Stimulated activated memory B cell treated with anti-CD40 and anti-IgM and Interleukin-4, amounts not matched to agents 10 μg/mL and 1 μg/mL and 100 μg/mL, for 72 hours (primary cell): ENCODE results near the gene NMB.
A peak's percentile ranks its signal among the peaks of the same experiment; 100 is the strongest.
"Not testable (repeated sequence)": the region's sequence is repeated elsewhere in the genome, so short reads cannot be mapped to it uniquely, and the experiment has no call there.

ENCODE experiments used
- ATAC-seq: fragments of 150-1000 bp; cut with Tn5 transposase; 2 replicates; pipeline ENCODE4 v1.10.0; 2021
- H3K27ac Mint-ChIP-seq: one replicate; pipeline ENCODE4 v1.8.0; 2022; ENCODE audit warnings: mild to moderate bottlenecking, mixed read lengths
- H3K27me3 Mint-ChIP-seq: one replicate; pipeline ENCODE4 v1.8.0; 2022; ENCODE audit warnings: mixed read lengths
- H3K36me3 Mint-ChIP-seq: one replicate; pipeline ENCODE4 v1.8.0; 2022; ENCODE audit warnings: mixed read lengths
- H3K4me1 Mint-ChIP-seq: one replicate; pipeline ENCODE4 v1.8.0; 2022; ENCODE audit warnings: mixed read lengths
- H3K4me3 Mint-ChIP-seq: one replicate; pipeline ENCODE4 v1.8.0; 2022; ENCODE audit warnings: mild to moderate bottlenecking, moderate library complexity, mixed read lengths
- H3K9me3 Mint-ChIP-seq: one replicate; pipeline ENCODE4 v1.8.0; 2022; ENCODE audit warnings: mixed read lengths

The NMB gene

GRCh38 chr15:84642640-84643039, 15.4 kb downstream of the NMB start:
- not testable (repeated sequence) for H3K4me1 Mint-ChIP-seq, H3K4me3 Mint-ChIP-seq, H3K9me3 Mint-ChIP-seq, ATAC-seq, H3K27ac Mint-ChIP-seq, H3K27me3 Mint-ChIP-seq
- H3K36me3 Mint-ChIP-seq, result peaks cover 45% of the 10 kb centered on the region

GRCh38 chr15:84641871-84642270, 16.1 kb downstream of the NMB start:
- H3K27ac Mint-ChIP-seq, H3K4me3 Mint-ChIP-seq, H3K4me1 Mint-ChIP-seq, H3K9me3 Mint-ChIP-seq, H3K27me3 Mint-ChIP-seq, ATAC-seq: not testable (repeated sequence)
- peaks cover 41% of the 10 kb centered on the region for H3K36me3 Mint-ChIP-seq

- Mint-ChIP-seq H3K9me3 (no peaks in the 10 kb centered on the region), H3K4me3 (no peak overlapping the region), H3K27ac (no peak overlapping the region), H3K36me3 (peaks cover 23% of the 10 kb centered on the region), H3K4me1 (peaks cover 22% of the 10 kb centered on the region), H3K27me3 (no peaks in the 10 kb centered on the region)
- ATAC-seq, result no peak
Observed at GRCh38 chr15:84638103-84638502, 19.9 kb downstream of the NMB start.

- no peak for ATAC-seq
- peaks cover 48% of the 10 kb centered on the region for H3K4me1 Mint-ChIP-seq
- H3K36me3 Mint-ChIP-seq, result peaks cover 20% of the 10 kb centered on the region
- no peaks in the 10 kb centered on the region for H3K9me3 Mint-ChIP-seq
- H3K27me3 Mint-ChIP-seq, result no peaks in the 10 kb centered on the region
- H3K4me3 Mint-ChIP-seq, result peak overlapping the region; percentile 92
- peak overlapping the region; percentile 65 for H3K27ac Mint-ChIP-seq
Observed at GRCh38 chr15:84634228-84634837, 23.7 kb downstream of the NMB start.

GRCh38 chr15:84633311-84634227, 24.4 kb downstream of the NMB start:
- Mint-ChIP-seq H3K36me3 (peaks cover 16% of the 10 kb centered on the region), H3K4me3 (peak overlapping the region; percentile 92), H3K9me3 (no peaks in the 10 kb centered on the region), H3K27me3 (no peaks in the 10 kb centered on the region), H3K27ac (peak overlapping the region; percentile 65), H3K4me1 (peaks cover 49% of the 10 kb centered on the region)
- ATAC-seq, result peak; percentile 80

GRCh38 chr15:84631706-84632272, 26.2 kb downstream of the NMB start:
- Mint-ChIP-seq H3K27ac (peak overlapping the region; percentile 94), H3K27me3 (no peaks in the 10 kb centered on the region), H3K4me1 (peaks cover 44% of the 10 kb centered on the region), H3K9me3 (no peaks in the 10 kb centered on the region), H3K4me3 (peak overlapping the region; percentile 92), H3K36me3 (peaks cover 8% of the 10 kb centered on the region)
- ATAC-seq, result no peak

GRCh38 chr15:84629033-84629432, 29.0 kb downstream of the NMB start:
- no peak for ATAC-seq
- Mint-ChIP-seq H3K9me3 (no peaks in the 10 kb centered on the region), H3K27me3 (no peaks in the 10 kb centered on the region), H3K27ac (peak overlapping the region; percentile 94), H3K4me1 (peaks cover 27% of the 10 kb centered on the region), H3K36me3 (peaks cover 17% of the 10 kb centered on the region), H3K4me3 (no peak overlapping the region)

- peaks cover 9% of the 10 kb centered on the region for H3K9me3 Mint-ChIP-seq
- H3K4me1 Mint-ChIP-seq, result peaks cover 9% of the 10 kb centered on the region
- H3K4me3 Mint-ChIP-seq, result no peak overlapping the region
- no peaks in the 10 kb centered on the region for H3K27me3 Mint-ChIP-seq
- ATAC-seq, result no peak
- H3K36me3 Mint-ChIP-seq, result peaks cover 53% of the 10 kb centered on the region
- no peak overlapping the region for H3K27ac Mint-ChIP-seq
Observed at GRCh38 chr15:84625123-84625522, 32.9 kb downstream of the NMB start.

GRCh38 chr15:84624359-84624758, 33.6 kb downstream of the NMB start:
- peaks cover 9% of the 10 kb centered on the region for H3K9me3 Mint-ChIP-seq
- no peaks in the 10 kb centered on the region for H3K27me3 Mint-ChIP-seq
- no peak for ATAC-seq
- H3K27ac Mint-ChIP-seq, result peak overlapping the region; percentile 4
- H3K4me1 Mint-ChIP-seq, result peaks cover 1% of the 10 kb centered on the region
- peaks cover 60% of the 10 kb centered on the region for H3K36me3 Mint-ChIP-seq
- H3K4me3 Mint-ChIP-seq, result no peak overlapping the region

GRCh38 chr15:84621358-84621979, 36.5 kb downstream of the NMB start:
- Mint-ChIP-seq H3K27ac (no peak overlapping the region), H3K36me3 (peaks cover 69% of the 10 kb centered on the region)

GRCh38 chr15:84620626-84621025, 37.4 kb downstream of the NMB start:
- no peak for ATAC-seq
- H3K4me3 Mint-ChIP-seq, result no peak overlapping the region
- no peak overlapping the region for H3K27ac Mint-ChIP-seq
- peaks cover 9% of the 10 kb centered on the region for H3K9me3 Mint-ChIP-seq
- H3K4me1 Mint-ChIP-seq, result peaks cover 6% of the 10 kb centered on the region
- H3K36me3 Mint-ChIP-seq, result peaks cover 70% of the 10 kb centered on the region
- H3K27me3 Mint-ChIP-seq, result no peaks in the 10 kb centered on the region

More at GRCh38 chr15:84621358-84621979, 36.5 kb downstream of the NMB start:
- H3K4me3 Mint-ChIP-seq, result no peak overlapping the region
- H3K9me3 Mint-ChIP-seq, result peaks cover 9% of the 10 kb centered on the region
- no peaks in the 10 kb centered on the region for H3K27me3 Mint-ChIP-seq
- peaks cover 2% of the 10 kb centered on the region for H3K4me1 Mint-ChIP-seq
- ATAC-seq, result no peak

GRCh38 chr15:84616235-84616634, 41.8 kb downstream of the NMB start:
- ATAC-seq, result no peak
- Mint-ChIP-seq H3K27ac (no peak overlapping the region), H3K36me3 (peaks cover 46% of the 10 kb centered on the region)

GRCh38 chr15:84611631-84612030, 46.4 kb downstream of the NMB start:
- ATAC-seq, result no peak
- Mint-ChIP-seq H3K4me3 (no peak overlapping the region), H3K36me3 (peaks cover 41% of the 10 kb centered on the region), H3K27ac (no peak overlapping the region), H3K9me3 (no peaks in the 10 kb centered on the region), H3K4me1 (peaks cover 34% of the 10 kb centered on the region), H3K27me3 (no peaks in the 10 kb centered on the region)

More at GRCh38 chr15:84616235-84616634, 41.8 kb downstream of the NMB start:
- Mint-ChIP-seq H3K4me1 (peaks cover 12% of the 10 kb centered on the region), H3K4me3 (no peak overlapping the region), H3K9me3 (peaks cover 8% of the 10 kb centered on the region), H3K27me3 (no peaks in the 10 kb centered on the region)

- H3K27me3 Mint-ChIP-seq, result no peaks in the 10 kb centered on the region
- H3K4me1 Mint-ChIP-seq, result peaks cover 42% of the 10 kb centered on the region
- H3K9me3 Mint-ChIP-seq, result no peaks in the 10 kb centered on the region
- peaks cover 44% of the 10 kb centered on the region for H3K36me3 Mint-ChIP-seq
- no peak overlapping the region for H3K4me3 Mint-ChIP-seq
- no peak overlapping the region for H3K27ac Mint-ChIP-seq
- ATAC-seq, result no peak
Observed at GRCh38 chr15:84609818-84610525, 48.0 kb downstream of the NMB start.
